Midbrain (tissue), 1 donor: ENCODE results near the gene PKMYT1.
"Not testable (repeated sequence)": the region's sequence is repeated elsewhere in the genome, so short reads cannot be mapped to it uniquely, and the experiment has no call there.

ENCODE experiments used
- DNase-seq: peaks from one replicate; lab custom pipeline; 2025; lab: John Stamatoyannopoulos, UW

The PKMYT1 gene

GRCh38 chr16:2933701-2934100 lies 46.5 kb downstream of the PKMYT1 start:
- no peak for DNase-seq

DNA sequence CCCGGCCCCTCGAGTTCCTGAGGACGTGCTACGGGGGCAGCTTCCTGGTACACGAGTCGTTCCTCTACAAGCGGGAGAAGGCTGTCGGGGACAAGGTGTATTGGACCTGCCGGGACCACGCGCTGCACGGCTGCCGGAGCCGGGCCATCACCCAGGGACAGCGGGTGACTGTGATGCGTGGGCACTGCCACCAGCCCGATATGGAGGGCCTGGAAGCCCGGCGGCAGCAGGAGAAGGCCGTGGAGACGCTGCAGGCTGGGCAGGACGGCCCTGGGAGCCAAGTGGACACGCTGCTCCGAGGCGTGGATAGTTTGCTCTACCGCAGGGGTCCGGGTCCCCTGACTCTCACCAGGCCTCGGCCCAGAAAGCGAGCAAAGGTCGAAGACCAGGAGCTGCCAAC lies 47.1 kb downstream of the PKMYT1 start:
- DNase-seq = no peak

DNA sequence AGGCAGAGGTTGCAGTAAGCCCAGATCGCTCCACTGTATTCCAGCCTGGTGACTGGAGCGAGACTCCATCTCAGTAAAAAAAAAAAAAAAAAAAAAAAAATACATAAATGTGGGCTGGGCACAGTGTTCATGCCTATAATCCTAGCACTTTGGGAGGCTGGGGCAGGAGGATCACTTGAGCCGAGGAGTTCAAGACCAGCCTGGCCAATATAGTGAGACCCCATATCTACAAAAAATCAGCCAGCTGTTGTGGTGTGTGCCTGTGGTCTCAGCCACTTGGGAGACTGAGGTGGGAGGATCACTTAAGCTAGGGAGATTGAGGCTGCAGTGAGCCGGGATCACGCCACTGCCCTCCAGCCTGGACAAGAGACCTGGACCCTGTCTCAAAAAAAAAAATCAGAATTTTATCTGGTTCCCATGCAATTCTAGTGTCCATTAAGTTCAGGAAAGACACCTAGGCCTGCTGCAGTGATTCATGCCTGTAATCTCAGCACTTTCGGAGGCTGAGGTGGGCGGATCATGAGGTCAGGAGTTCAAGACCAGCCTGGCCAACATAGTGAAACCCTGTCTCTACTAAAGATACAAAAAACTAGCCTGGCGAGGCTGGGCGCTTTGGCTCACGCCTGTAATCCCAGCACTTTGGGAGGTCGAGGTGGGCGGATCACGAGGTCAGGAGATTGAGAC lies 48.9 kb downstream of the PKMYT1 start:
- DNase-seq = not testable (repeated sequence)

- DNase-seq = no peak
Observed at GRCh38 chr16:2930236-2930635, 50.0 kb downstream of the PKMYT1 start.

DNA sequence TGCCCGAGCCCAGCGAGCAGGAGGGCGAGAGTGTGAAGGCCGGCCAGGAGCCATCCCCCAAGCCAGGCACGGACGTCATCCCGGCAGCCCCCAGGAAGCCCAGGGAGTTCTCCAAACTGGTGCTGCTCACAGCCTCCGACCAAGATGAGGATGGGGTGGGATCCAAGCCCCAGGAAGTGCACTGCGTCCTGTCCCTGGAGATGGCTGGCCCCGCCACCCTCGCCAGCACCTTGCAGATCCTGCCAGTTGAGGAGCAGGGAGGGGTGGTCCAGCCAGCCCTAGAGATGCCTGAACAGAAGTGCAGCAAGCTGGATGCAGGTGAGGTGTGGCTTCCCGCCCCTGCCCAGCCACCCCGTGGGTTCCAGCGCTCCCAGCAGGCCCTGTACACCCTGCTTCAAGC lies 50.6 kb downstream of the PKMYT1 start:
- DNase-seq = no peak

DNA sequence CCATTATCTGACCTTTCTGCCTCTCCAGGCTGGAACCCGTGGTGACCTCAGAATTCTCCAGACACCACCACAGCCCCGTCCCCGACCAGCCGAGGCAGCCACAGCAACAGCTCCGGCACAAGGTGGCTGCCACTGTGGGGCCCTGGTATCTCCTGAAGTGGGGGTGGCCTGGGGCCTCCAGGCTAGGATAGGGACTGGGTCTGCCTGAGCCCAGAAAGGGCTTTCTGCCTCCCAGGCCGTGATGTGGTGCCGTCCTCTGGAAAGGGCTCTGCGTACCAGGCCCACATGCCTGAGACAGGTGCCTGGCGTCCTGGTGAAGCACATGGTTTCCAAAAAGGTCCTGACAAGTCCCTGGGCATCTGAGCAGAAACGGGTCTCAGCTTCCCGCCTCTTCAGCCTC lies 51.5 kb downstream of the PKMYT1 start:
- DNase-seq = no peak

DNA sequence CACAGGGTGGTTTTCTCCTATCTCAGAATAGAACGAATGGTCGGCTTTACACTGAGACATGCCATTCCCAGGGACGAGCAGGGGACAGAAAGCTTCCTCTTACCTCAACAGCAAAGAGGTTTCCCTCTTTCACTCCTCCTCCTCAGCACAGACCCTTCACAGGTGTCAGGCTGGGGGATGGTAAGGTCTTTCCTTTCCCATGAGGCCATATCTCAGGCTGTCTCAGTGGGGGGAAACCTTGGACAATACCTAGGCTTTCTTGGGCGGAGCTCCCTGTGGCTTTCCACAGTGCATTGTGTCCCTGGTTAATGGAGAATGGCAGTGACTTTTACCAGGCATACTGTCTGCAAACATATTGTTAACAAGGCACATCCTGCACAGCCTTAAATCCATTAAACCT lies 52.1 kb downstream of the PKMYT1 start:
- DNase-seq = not testable (repeated sequence)

DNA sequence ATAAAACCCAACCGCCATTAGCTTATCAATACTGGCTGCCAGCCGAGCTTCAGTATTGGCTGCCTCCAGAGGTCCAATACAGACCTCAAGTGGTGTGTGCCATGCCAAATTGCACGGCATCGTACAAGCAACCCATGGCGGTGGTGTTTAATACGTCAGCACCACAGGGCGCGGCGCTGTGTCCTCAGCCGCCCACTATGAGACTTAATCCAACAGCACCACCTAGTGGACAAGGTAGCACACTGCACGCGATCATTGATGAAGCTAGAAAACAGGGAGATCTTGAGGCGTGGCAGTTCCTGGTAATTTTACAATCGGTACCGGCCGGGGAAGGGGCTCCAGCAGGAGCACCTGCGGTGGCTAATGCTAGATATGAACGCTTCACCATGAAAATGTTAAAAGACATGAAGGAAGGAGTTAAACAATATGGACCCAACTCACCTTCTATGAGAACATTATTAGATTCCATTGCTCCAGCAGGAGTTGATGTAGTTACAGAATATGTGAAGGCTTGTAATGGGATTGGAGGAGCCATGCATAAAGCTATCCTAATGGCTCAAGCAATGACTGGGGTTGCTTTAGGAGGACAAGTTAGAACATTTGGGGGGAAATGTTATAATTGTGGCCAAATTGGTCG lies 53.1 kb downstream of the PKMYT1 start:
- DNase-seq = peak; percentile 84

GRCh38 chr16:2926650-2926999 lies 53.6 kb downstream of the PKMYT1 start:
- DNase-seq = no peak

- no peak for DNase-seq
Observed at GRCh38 chr16:2925951-2926649, 54.1 kb downstream of the PKMYT1 start.

DNA sequence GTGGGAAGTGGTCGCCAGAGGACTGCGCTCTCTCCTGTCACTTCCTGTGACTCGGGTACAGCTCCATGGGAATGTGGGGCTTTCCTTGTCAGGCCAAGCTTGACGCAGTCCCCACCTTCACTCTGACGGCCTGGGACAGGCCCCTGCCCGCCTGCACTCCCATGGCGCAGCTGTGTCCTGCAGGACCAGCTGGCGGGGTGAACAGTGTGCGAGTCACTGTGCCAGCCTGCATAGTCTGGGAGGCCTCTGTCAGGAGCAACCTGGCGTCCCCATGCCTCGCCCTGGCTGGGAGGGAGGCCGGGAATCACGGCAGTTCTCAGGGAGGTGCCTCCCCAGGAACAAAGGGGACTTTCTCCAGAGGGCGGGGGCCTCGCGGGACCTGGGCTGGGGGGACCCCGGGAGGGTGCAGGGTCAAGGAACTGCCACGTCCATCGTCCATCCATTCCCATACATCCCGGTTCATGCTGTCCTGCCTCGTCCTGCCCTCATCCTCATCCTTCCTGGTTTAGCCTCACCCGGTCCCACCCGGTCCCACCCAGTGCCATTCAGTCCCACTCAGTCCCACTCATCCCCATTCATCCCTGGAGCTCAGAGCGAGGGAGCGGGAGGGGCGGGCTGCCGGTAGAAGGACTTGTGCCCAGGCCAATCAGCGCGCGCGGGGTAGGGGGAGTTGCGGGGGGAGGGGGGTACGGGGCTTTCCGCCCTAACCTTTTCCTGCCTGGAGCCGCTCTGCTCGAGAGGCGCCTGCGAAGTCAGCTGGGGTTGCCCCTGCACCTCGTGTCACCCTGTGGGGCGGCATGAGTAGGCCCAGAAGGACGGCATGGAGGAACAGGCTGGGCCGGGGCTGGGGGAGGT lies 55.1 kb downstream of the PKMYT1 start:
- DNase-seq = no peak

DNA sequence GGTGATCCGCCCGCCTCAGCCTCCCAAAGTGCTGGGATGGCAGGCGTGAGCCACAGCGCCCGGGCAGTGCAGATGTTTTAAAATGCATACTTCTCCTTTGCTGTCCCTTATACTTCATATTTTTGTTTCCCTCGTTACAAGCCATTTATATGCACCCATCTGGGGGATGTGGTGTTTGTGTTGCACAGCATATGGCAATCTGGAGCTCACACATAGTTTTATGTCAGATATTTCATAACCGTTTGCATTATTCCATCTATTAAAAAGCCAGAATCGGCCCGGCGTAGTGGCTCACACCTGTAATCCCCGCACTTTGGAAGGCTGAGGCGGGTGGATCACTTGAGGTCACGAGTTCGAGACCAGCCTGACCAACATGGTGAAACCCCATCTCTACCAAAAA lies 56.8 kb downstream of the PKMYT1 start:
- no peak for DNase-seq
